ENCODE results near the gene AP1S3.
A peak's percentile ranks its signal among the peaks of the same experiment; 100 is the strongest.
"Not testable (repeated sequence)": the region's sequence is repeated elsewhere in the genome, so short reads cannot be mapped to it uniquely, and the experiment has no call there.

Gene AP1S3

DNA sequence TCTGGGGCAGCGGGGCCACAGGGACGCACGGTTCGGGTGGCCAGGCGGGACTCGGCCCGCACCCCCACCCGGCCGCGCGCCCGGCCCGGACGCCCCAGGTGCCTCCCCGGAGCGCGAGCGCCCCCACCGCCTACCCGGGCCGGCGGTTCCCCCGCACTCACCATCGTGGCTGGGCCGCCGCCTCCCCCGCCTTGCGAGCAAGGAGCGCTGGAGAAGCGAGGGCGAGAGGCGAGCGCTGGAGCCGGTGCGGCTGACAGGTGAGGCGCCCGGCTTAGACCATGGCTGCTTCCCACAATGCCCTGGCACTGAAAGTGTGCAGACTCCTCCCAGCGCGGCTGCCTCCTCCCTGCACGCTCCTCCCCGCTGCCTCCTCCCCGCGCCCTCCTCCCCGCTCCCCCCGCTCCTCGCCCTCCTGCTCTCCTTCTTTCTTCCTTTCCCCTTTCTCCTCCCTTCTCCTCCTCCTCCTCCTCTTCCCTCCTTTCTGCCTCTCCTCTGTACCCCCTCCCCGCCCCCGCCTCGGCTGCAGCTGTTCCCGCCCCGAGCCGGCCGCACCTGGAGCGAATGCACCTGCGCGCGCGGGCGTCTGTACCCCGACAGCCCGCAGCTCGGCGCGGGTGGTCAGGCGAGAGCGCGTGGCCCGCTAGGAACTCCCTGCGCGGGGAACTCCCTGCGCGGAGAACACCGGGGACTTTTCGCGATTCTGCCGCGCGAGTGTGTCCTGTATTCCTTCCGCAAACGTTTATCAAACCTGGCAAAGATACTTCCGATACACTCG is at the start of gene AP1S3:
Gene AP1S3, minus strand, starts transcription at position 296 of the 775 bp plus-strand sequence. Its CDS starts 132 bp downstream, at position 164.
- in situ Hi-C loops (cut with MboI; ENCODE audit: low sequenced_read_pairs) = loop anchor here (10.0 kb wide), 1 partner anchor 117 kb away; the partner anchor contains the start of gene MRPL44

DNA sequence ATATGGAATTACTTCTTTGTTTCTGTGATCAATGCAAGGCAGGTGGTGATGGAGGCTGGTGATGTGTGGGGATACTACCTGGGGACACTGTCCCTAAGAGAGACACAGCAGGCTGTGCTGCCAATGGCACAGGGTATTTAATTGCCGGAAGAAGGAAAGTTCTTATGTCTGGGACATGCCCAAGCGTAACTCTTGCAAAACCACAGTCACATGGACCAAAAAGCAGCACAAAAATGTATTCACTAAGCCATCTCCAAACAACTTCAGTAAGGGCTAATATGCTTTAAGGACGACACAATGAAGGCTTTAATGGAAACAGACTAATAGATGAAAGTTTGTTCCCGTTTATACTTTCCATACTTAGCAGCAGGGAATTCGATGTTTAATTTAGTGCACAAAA is 49.7 kb upstream of the AP1S3 start:
- H3K4me1 ChIP-seq = peaks cover 3% of the 10 kb centered on the region
- H3K27me3 ChIP-seq (ENCODE audit: low read depth) = no peaks in the 10 kb centered on the region
- no peaks in the 10 kb centered on the region for H3K9me3 ChIP-seq
- H3K36me3 ChIP-seq (replicated peaks) = no peaks in the 10 kb centered on the region
- DNase-seq (ENCODE audit: low spot score in 2 of 2) = no peak
- H3K4me3 ChIP-seq = no peak overlapping the region
- in situ Hi-C loops (cut with MboI; ENCODE audit: low sequenced_read_pairs) = no loop called here

More for the DNA sequence above, at the start of gene AP1S3:
- no peaks in the 10 kb centered on the region for H3K9me3 ChIP-seq
- H3K36me3 ChIP-seq (replicated peaks) = no peaks in the 10 kb centered on the region
- H3K4me1 ChIP-seq = peaks cover 20% of the 10 kb centered on the region
- peak; percentile 74 to 87 for DNase-seq (ENCODE audit: low spot score in 2 of 2)
- H3K4me3 ChIP-seq = peak within 1 kb of the TSS; percentile 61
- H3K27me3 ChIP-seq (ENCODE audit: low read depth) = no peaks in the 10 kb centered on the region

DNA sequence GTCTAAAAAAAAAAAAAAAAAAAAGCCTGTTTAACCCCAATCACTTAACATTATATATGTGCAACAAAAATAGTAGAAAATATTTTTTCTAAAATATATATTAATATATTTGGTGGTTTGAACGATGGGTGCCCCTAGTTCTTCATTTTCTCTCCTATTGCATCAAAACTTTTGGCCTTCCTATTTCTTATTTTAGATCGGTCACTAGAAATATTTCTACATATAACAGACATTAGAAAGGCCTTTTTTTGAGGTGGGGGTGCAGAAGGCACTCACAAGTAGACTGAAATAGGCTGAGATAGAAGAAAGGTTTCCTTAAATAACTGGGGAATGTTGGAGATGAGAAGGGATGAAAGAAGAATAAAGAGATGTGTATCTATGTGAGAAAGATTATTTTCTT is 49.3 kb upstream of the AP1S3 start:
- Histone ChIP-seq H3K36me3 (replicated peaks) (no peaks in the 10 kb centered on the region), H3K27me3 (ENCODE audit: low read depth) (no peaks in the 10 kb centered on the region), H3K4me1 (peaks cover 3% of the 10 kb centered on the region), H3K9me3 (no peaks in the 10 kb centered on the region), H3K4me3 (no peak overlapping the region)
- in situ Hi-C loops (cut with MboI; ENCODE audit: low sequenced_read_pairs) = no loop called here
- DNase-seq (ENCODE audit: low spot score in 2 of 2) = no peak

DNA sequence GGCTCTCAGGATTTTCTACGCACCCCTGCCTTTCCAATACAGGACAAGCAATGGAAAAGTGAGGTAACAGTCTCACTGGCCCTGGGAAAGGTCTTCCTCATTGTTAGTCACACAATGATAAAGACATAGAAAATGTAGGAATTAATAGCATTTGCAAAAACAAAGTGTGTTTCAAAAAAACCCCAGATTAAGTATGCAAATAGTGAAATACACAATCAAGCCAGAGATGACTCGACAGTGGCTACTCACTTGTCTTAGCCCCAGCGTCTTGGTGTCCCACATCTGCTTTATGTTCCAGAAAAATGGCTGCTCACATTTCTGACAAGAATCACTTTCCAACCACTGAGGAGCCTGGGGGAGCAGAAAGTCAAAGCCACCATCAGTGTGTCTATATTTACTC is 47.0 kb upstream of the AP1S3 start:
- no peaks in the 10 kb centered on the region for H3K9me3 ChIP-seq
- no peaks in the 10 kb centered on the region for H3K27me3 ChIP-seq (ENCODE audit: low read depth)
- in situ Hi-C loops (cut with MboI; ENCODE audit: low sequenced_read_pairs) = no loop called here
- no peaks in the 10 kb centered on the region; the same call in 1 of the 2 replicates for H3K36me3 ChIP-seq (replicated peaks)
- H3K4me3 ChIP-seq = no peak overlapping the region
- no peak for DNase-seq (ENCODE audit: low spot score in 2 of 2)
- peaks cover 3% of the 10 kb centered on the region for H3K4me1 ChIP-seq

DNA sequence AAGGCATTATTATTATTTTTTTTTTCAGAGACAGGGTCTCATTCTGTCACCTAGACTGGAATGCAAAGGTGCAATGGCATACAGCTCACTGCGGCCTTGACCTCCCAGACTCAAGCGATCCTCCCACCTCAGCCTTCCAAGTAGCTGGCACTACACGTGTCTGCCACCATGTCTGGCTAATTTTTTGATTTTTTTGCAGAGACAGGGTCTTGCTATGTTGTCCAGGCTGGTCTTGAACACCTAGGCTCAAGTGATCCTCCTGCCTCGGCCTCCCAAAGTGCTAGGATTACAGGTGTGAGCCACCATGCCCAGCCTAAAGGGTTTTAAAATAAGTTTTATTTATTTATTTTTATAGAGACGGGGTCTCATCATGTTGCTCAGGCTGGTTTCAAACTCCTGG is 45.3 kb upstream of the AP1S3 start:
- no peak for DNase-seq (ENCODE audit: low spot score in 2 of 2)
- H3K4me1 ChIP-seq = peaks cover 3% of the 10 kb centered on the region
- no peaks in the 10 kb centered on the region for H3K27me3 ChIP-seq (ENCODE audit: low read depth)
- H3K36me3 ChIP-seq (replicated peaks) = peaks cover 4% of the 10 kb centered on the region
- in situ Hi-C loops (cut with MboI; ENCODE audit: low sequenced_read_pairs) = no loop called here
- no peaks in the 10 kb centered on the region for H3K9me3 ChIP-seq
- no peak overlapping the region for H3K4me3 ChIP-seq

DNA sequence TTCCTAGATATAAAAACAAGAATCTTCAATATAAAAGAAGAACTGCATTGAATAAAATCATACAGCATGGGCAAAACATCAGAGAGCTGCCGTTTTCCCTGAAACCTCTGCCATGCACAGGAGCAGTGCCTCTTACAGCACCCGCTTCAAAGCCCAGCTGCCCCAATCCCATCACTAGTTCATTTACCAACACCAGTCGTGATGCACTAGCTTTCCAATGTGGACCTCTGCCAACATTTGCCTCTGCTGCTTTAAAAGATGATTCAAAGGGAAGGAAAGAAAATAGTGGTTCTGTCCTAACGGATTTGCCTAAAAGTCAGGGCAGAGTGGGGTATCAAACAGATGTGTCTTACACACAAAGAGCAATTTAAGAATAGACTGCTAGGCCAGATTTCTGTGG is 43.4 kb upstream of the AP1S3 start:
- Histone ChIP-seq H3K27me3 (ENCODE audit: low read depth) (no peaks in the 10 kb centered on the region), H3K36me3 (replicated peaks) (peaks cover 4% of the 10 kb centered on the region), H3K9me3 (no peaks in the 10 kb centered on the region), H3K4me3 (no peak overlapping the region), H3K4me1 (no peaks in the 10 kb centered on the region)
- DNase-seq (ENCODE audit: low spot score in 2 of 2) = no peak
- in situ Hi-C loops (cut with MboI; ENCODE audit: low sequenced_read_pairs) = no loop called here

DNA sequence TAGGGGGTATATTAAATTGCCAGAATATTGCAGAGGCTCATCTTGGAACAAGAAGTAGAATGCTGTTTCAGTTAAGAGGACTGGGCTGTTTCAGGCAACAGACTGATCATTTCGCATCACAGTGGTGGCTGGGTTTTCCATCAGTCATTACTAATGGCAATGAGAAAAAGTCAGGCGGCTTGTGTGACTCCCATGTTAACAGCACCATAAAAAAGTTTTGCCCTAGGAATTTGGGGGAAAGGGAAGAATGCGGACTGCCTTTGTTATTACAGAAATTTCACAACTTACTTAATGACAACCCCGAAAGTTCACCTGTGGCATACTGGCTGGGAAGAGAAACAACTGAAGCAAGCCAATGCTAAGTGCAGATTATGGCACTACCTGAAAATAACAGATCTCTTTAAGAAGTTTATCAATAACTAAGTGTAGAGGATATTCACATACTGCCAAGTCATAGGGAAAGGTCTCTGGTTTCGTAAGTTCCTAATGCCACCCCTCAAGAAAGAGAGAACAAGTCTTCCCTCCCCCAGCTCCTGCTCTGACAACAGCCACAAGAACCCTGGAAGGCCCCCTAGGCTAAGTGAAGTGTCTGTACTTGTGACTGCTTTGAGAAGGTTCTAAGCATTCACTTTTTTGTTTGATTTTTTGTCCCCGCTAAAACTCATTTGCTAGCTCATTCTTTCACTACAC is 40.5 kb upstream of the AP1S3 start:
- peaks cover 4% of the 10 kb centered on the region for H3K36me3 ChIP-seq (replicated peaks)
- no peaks in the 10 kb centered on the region for H3K9me3 ChIP-seq
- no peaks in the 10 kb centered on the region for H3K4me1 ChIP-seq
- no peaks in the 10 kb centered on the region for H3K27me3 ChIP-seq (ENCODE audit: low read depth)
- no peak for DNase-seq (ENCODE audit: low spot score in 2 of 2)
- H3K4me3 ChIP-seq = no peak overlapping the region
- in situ Hi-C loops (cut with MboI; ENCODE audit: low sequenced_read_pairs) = no loop called here

DNA sequence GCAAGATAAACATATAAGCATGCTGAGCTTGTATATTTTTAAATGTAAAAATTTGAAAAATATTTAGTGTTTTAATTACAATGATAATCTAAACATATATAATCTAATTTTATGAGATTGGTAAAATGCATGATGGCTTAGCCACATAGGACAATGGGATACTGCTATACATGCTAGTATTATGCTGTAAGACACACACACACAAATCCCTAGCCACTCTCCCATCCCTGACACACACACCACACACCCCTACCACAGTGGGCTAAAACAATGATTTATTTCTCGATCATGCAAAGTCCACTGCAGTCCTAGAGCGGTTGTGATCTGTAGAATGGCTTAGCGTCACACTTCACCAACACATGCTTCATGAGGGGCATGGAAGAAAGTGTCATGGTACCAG is 36.3 kb upstream of the AP1S3 start:
- in situ Hi-C loops (cut with MboI; ENCODE audit: low sequenced_read_pairs) = no loop called here
- H3K27me3 ChIP-seq (ENCODE audit: low read depth) = no peaks in the 10 kb centered on the region
- H3K4me3 ChIP-seq = no peak overlapping the region
- H3K9me3 ChIP-seq = no peaks in the 10 kb centered on the region
- no peaks in the 10 kb centered on the region for H3K4me1 ChIP-seq
- H3K36me3 ChIP-seq (replicated peaks) = peaks cover 4% of the 10 kb centered on the region; the same call in 1 of the 2 replicates
- DNase-seq (ENCODE audit: low spot score in 2 of 2) = no peak

DNA sequence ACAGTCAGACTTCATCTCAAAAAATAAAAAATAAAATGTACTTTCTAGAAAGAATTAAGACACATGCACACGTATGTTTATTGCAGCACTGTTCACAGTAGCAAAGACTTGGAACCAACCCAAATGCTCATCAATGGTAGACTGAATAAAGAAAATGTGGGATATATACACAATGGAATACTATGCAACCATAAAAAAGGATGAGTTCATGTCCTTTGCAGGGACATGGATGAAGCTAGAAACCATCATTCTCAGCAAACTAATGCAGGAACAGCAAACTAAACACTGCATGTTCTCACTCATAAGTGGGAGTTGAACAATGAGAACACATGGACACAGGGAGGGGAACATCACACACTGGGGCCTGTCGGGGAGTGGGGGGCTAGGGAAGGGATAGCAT is 35.4 kb upstream of the AP1S3 start:
- DNase-seq (ENCODE audit: low spot score in 2 of 2); H3K9me3 ChIP-seq; H3K36me3 ChIP-seq (replicated peaks); H3K4me3 ChIP-seq; H3K27me3 ChIP-seq (ENCODE audit: low read depth); in situ Hi-C loops (cut with MboI; ENCODE audit: low sequenced_read_pairs); H3K4me1 ChIP-seq: not testable (repeated sequence)

DNA sequence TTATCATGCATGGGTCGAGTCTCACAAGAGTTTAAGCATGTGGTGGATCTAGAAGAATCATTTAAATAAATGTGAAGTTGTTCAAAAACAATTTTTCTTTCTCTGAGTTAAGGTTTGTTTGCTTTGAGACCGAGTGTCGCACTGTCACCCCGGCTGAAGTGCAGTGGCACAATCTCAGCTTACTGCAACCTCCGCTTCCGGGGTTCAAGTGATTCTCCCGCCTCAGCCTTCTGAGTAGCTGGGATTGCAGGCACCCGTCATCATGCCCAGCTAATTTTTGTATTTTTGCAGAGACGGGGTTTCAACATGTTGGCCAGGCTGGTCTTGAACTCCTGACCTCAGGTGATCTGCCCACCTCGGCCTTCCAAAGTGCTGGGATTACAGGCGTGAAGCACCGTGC is 34.3 kb upstream of the AP1S3 start:
- H3K4me1 ChIP-seq; in situ Hi-C loops (cut with MboI; ENCODE audit: low sequenced_read_pairs); H3K27me3 ChIP-seq (ENCODE audit: low read depth); DNase-seq (ENCODE audit: low spot score in 2 of 2); H3K9me3 ChIP-seq; H3K4me3 ChIP-seq; H3K36me3 ChIP-seq (replicated peaks): not testable (repeated sequence)

DNA sequence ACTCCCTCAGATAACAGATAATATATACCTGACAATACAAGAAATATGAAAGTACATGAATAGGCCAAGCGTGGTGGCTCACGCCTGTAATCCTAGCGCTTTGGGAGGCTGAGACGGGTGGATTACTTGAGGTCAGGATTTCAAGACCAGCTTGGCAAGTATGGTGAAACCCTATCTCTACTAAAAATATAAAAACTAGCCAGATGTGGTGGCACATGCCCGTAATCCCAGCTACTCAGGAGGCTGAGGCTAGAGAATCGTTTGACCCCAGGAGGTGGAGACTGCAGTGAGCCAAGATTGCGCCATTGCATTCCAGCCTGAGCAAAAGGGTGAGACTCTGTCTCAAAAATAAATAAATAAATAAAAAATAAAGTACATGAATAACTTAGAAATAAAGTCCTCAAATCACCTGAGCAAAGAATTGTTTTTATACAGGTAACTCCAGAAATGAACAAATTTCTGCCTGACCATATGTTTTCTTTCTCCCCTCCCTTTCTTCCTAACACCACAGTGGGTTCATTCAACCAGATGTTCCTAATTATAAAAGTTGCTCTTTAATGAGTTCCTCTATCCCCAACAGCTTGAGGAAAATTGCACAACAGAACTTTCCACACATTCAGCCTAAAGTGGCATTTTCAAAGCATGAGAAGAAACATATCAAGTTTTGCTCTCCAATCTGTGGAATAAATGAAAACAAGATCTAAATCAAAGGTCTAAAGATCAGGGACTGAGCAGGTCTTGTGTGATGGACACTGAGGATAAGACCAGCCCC is 33.6 kb upstream of the AP1S3 start:
- Histone ChIP-seq H3K4me1 (no peaks in the 10 kb centered on the region), H3K36me3 (replicated peaks) (no peaks in the 10 kb centered on the region), H3K4me3 (no peak overlapping the region), H3K9me3 (no peaks in the 10 kb centered on the region), H3K27me3 (ENCODE audit: low read depth) (no peaks in the 10 kb centered on the region)
- in situ Hi-C loops (cut with MboI; ENCODE audit: low sequenced_read_pairs) = no loop called here
- DNase-seq (ENCODE audit: low spot score in 2 of 2) = no peak

DNA sequence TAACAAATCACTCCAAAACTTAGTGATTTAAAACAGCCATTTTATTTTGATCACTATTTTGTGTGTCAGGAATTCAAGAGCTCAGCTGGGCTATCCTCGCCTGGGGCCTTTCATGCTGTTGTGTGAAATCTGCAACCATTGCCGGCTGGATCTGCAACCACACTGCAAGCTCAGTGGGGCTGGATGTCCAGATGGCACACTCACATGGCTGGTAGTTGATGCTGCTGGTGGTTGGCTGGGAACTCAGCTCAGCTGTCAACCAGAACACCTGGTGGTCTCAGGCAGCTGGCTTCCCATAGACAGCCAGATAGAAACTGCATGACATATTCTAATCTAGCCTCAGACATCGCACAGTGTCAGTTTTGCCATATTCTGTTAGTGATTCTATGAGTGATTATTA is 30.6 kb upstream of the AP1S3 start:
- Histone ChIP-seq H3K4me1 (no peaks in the 10 kb centered on the region), H3K4me3 (no peak overlapping the region), H3K27me3 (ENCODE audit: low read depth) (no peaks in the 10 kb centered on the region), H3K9me3 (no peaks in the 10 kb centered on the region), H3K36me3 (replicated peaks) (no peaks in the 10 kb centered on the region)
- in situ Hi-C loops (cut with MboI; ENCODE audit: low sequenced_read_pairs) = no loop called here
- DNase-seq (ENCODE audit: low spot score in 2 of 2) = no peak

DNA sequence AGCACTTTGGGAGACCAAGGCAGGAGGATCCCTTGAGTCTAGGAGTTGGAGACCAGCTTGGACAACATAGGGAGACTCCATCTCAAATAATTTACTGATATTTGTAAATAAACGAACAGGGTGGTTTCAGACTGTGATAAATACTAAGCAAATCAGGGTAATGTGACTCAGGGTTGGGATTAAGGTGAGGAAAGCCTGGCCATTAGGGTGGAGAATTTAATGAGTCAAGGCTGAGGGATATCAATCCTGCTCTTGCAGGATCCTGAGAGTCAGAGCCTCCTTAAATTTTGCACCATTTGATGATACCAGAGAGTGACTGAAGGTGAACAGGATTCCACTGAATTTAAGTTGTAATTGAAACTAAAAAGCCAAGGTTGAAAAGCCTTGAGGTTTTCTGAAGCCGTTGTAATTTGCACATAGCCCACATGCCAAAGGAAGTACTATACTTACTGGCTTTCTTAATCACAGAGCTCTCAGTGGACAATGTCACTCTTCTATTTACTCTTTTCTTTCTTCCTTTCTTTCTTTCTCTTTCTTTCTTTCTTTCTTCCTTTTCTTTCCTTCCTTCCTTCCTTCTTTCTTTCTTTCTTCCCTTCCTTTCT is 28.6 kb upstream of the AP1S3 start:
- Histone ChIP-seq H3K36me3 (replicated peaks) (no peaks in the 10 kb centered on the region), H3K27me3 (ENCODE audit: low read depth) (no peaks in the 10 kb centered on the region), H3K4me1 (no peaks in the 10 kb centered on the region), H3K9me3 (no peaks in the 10 kb centered on the region), H3K4me3 (no peak overlapping the region)
- in situ Hi-C loops (cut with MboI; ENCODE audit: low sequenced_read_pairs) = no loop called here
- no peak for DNase-seq (ENCODE audit: low spot score in 2 of 2)

All from HAP-1 (cell line).